Prostate gland (tissue), 2 donors: ENCODE data around the gene ENOX2. TPM values are rescaled to one million over a fixed set of nuclear protein-coding genes. Genes with fewer than 3 reads are reported as not detected.

Source experiments
- DNase-seq: peaks from one replicate; pipeline ENCODE4 v3.0.0-alpha.2; 2019; ENCODE audit warnings: low spot score
- H3K27ac ChIP-seq, 2 donors: fragments of 200-600 bp; sonication (generic); 2 replicates each; pipeline ENCODE4 v1.5.1; 2017 to 2019
- H3K27me3 ChIP-seq: fragments of 200-600 bp; sonication (generic); replicated peaks from 2 replicates; pipeline ENCODE4 v1.5.1; 2019; ENCODE audit not compliant: insufficient read depth
- H3K36me3 ChIP-seq, 2 donors: fragments of 200-600 bp; sonication (generic); 1 replicate in 1 of 2; 2 replicates in 1 of 2; pipeline versions ENCODE4 v1.5.1 to v1.8.1; 2017 to 2019
- H3K4me1 ChIP-seq: fragments of 200-600 bp; sonication (generic); replicated peaks from 2 replicates; pipeline ENCODE4 v1.5.1; 2019
- H3K4me3 ChIP-seq, 2 donors: fragments of 200-600 bp; sonication (generic); 2 replicates each; pipeline ENCODE4 v1.5.1; 2017 to 2019
- H3K9me3 ChIP-seq: fragments of 200-600 bp; sonication (generic); 2 replicates; pipeline ENCODE4 v1.5.1; 2017
- CTCF ChIP-seq, 4 experiments: fragments of 200-600 bp in 2 of 4; fragments of 450-650 bp in 2 of 4; sonication (generic) in 2 of 4; IDR thresholded peaks; 1 replicate in 3 of 4; 2 replicates in 1 of 4; pipeline ENCODE4 v1.5.1; 2016 to 2019; ENCODE audit warnings: antibody characterized with exemption in 4 of 4, mild to moderate bottlenecking in 2 of 4, moderate library complexity in 2 of 4
- POLR2A ChIP-seq: fragments of 450-650 bp; IDR thresholded peaks from one replicate; pipeline ENCODE4 v1.6.1; 2016; ENCODE audit warnings: antibody characterized with exemption, mild to moderate bottlenecking
- POLR2AphosphoS5 ChIP-seq: sonication (generic); formaldehyde crosslinking; IDR thresholded peaks from one replicate; pipeline ENCODE4 v1.6.1; 2017; ENCODE audit warnings: antibody characterized with exemption
- WGBS: methylation state at CpG from one replicate; pipeline ENCODE4 v1.1.5; 2018; 5-methylcytosine and 5-hydroxymethylcytosine counted together
- intact Hi-C: fragments of 100-400 bp; cut with DNase I; formaldehyde crosslinking; loops from one replicate; pipeline ENCODE4 v1.14.2; 2022
- total RNA-seq, 2 donors: library from RNA; depleted of rRNA; stranded (reverse); fragments of >200 nt; gene quantifications; one replicate each; pipeline ENCODE4 v1.1.0, GENCODE V29; 2016

Gene ENOX2
- total RNA-seq, 2 donors from 2014 or later = 21.6 to 27.5 TPM

- 77% methylated on average over 1 of the region's 1 CpG for WGBS
- H3K4me1 ChIP-seq = no peaks in the 10 kb centered on the region
Measured at GRCh38 chrX:130696542-130696941, 206.5 kb downstream of the ENOX2 start.

GRCh38 chrX:130695931-130696330, 207.1 kb downstream of the ENOX2 start:
- Histone ChIP-seq H3K36me3 (no peaks in the 10 kb centered on the region), H3K27me3 (no peaks in the 10 kb centered on the region), H3K4me1 (no peaks in the 10 kb centered on the region), H3K4me3 (no peak overlapping the region), H3K9me3 (no peaks in the 10 kb centered on the region), H3K27ac (no peak overlapping the region)
- WGBS = 88% methylated on average over 1 of the region's 1 CpG
- no peak for TF ChIP-seq CTCF (IDR thresholded peaks at IDR 0.05)
- no peak for TF ChIP-seq POLR2AphosphoS5
- TF ChIP-seq POLR2A = no peak
- intact Hi-C loops = no loop called here
- DNase-seq = no peak

More at GRCh38 chrX:130696542-130696941, 206.5 kb downstream of the ENOX2 start:
- no peak for TF ChIP-seq POLR2AphosphoS5
- TF ChIP-seq CTCF (IDR thresholded peaks at IDR 0.05) = no peak
- no peak for TF ChIP-seq POLR2A
- H3K36me3 ChIP-seq = no peaks in the 10 kb centered on the region
- no peak overlapping the region for H3K27ac ChIP-seq
- intact Hi-C loops = no loop called here
- no peaks in the 10 kb centered on the region for H3K9me3 ChIP-seq
- no peak for DNase-seq
- H3K27me3 ChIP-seq = no peaks in the 10 kb centered on the region
- no peak overlapping the region for H3K4me3 ChIP-seq

- no peak for TF ChIP-seq CTCF (IDR thresholded peaks at IDR 0.05)
- no peak for TF ChIP-seq POLR2AphosphoS5
- TF ChIP-seq POLR2A = no peak
- Histone ChIP-seq H3K27ac (no peak overlapping the region), H3K9me3 (no peaks in the 10 kb centered on the region), H3K4me1 (no peaks in the 10 kb centered on the region), H3K27me3 (no peaks in the 10 kb centered on the region), H3K36me3 (no peaks in the 10 kb centered on the region), H3K4me3 (no peak overlapping the region)
- 88% methylated on average over 2 of the region's 2 CpGs for WGBS
- DNase-seq = no peak
- intact Hi-C loops = no loop called here
Measured at GRCh38 chrX:130694983-130695382, 208.0 kb downstream of the ENOX2 start.

GRCh38 chrX:130691576-130691975, 211.4 kb downstream of the ENOX2 start:
- no peaks in the 10 kb centered on the region for H3K36me3 ChIP-seq
- TF ChIP-seq POLR2A (no peak), POLR2AphosphoS5 (no peak), CTCF (IDR thresholded peaks at IDR 0.05) (no peak)
- WGBS = 57% methylated on average over 3 of the region's 3 CpGs
- no peaks in the 10 kb centered on the region for H3K4me1 ChIP-seq
- H3K27ac ChIP-seq = no peak overlapping the region
- H3K9me3 ChIP-seq = no peaks in the 10 kb centered on the region
- no peak overlapping the region for H3K4me3 ChIP-seq
- intact Hi-C loops = no loop called here
- H3K27me3 ChIP-seq = no peaks in the 10 kb centered on the region
- no peak for DNase-seq

GRCh38 chrX:130688360-130688759, 214.6 kb downstream of the ENOX2 start:
- Histone ChIP-seq H3K4me3 (no peak overlapping the region), H3K9me3 (no peaks in the 10 kb centered on the region), H3K27me3 (no peaks in the 10 kb centered on the region), H3K27ac (no peak overlapping the region), H3K36me3 (no peaks in the 10 kb centered on the region), H3K4me1 (no peaks in the 10 kb centered on the region)
- intact Hi-C loops = no loop called here
- over 99% methylated on average over 5 of the region's 5 CpGs for WGBS
- TF ChIP-seq POLR2AphosphoS5 (no peak), CTCF (IDR thresholded peaks at IDR 0.05) (no peak), POLR2A (no peak)
- DNase-seq = no peak
